GM12801 (cell line): ENCODE measurements around the gene SSUH2.

ENCODE experiments used
- CTCF ChIP-seq: IDR thresholded peaks from one replicate; pipeline ENCODE4 v1.5.1; 2011; ENCODE audit warnings: control low read depth; ENCODE audit not compliant: insufficient read length; ENCODE audit errors: extremely low read depth

SSUH2 gene

GRCh38 chr3:8574040-8574669 is 70.4 kb downstream of the SSUH2 start:
- TF ChIP-seq CTCF, result no peak

GRCh38 chr3:8573342-8573926 is 71.2 kb downstream of the SSUH2 start:
- no peak for TF ChIP-seq CTCF

GRCh38 chr3:8571256-8571655 is 73.3 kb downstream of the SSUH2 start:
- TF ChIP-seq CTCF, result no peak
